Activated CD4-positive, CD25-positive, alpha-beta regulatory T cell treated with anti-CD3 and anti-CD28 coated beads, Interleukin-2, amount 50 U/mL, for 16 hours (primary cell): ENCODE measurements around the gene SAV1.
"Not testable (repeated sequence)": the region's sequence is repeated elsewhere in the genome, so short reads cannot be mapped to it uniquely, and the experiment has no call there.

Experiments
- DNase-seq: peaks from one replicate; pipeline ENCODE4 v3.0.0-alpha.2; 2020; ENCODE audit warnings: low read depth, low spot score

SAV1 gene

DNA sequence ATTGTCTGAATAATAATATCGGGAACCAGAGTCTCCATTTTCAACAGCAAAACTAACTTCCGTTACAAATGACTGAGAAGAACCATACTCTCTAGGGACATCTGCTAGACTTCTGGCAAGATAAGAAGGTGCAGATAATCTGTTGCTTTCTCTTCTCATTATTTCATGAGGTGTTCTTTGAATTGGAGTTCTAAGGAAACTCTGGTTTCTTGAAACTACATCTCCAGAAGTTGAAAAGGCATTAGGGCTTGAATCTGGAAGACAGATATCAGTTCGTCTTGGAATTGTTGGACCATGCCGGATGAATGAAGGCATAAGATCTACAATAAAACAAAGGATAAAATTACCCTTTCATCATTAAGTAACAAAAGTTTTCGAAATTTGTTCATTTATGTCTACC lies 2.8 kb downstream of the SAV1 start:
- DNase-seq: not testable (repeated sequence)

DNA sequence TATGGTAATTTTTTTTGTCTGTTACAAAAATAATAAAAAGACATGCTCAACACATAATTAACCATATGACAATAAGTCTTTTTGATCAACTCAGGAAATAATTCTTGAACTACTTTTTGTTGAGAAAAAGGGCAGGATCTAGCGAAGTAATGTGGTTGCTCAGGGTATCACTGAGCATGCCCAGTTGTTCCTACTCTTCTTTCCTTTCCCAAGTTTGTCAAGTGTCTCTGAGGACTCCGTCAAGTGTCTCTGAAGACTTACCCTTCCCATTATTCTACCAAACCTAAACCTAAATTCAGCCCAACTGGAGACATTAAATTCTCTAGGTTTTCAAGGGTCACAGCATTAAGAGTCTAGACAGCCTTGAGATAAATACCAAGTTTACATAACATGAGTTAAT lies 3.5 kb downstream of the SAV1 start:
- not testable (repeated sequence) for DNase-seq

GRCh38 chr14:50659327-50659974 lies 8.7 kb downstream of the SAV1 start:
- DNase-seq: no peak

GRCh38 chr14:50658203-50658602 lies 9.9 kb downstream of the SAV1 start:
- no peak for DNase-seq

GRCh38 chr14:50657753-50658152 lies 10.4 kb downstream of the SAV1 start:
- no peak for DNase-seq

- DNase-seq: no peak
Measured at GRCh38 chr14:50656776-50657175, 11.3 kb downstream of the SAV1 start.

DNA sequence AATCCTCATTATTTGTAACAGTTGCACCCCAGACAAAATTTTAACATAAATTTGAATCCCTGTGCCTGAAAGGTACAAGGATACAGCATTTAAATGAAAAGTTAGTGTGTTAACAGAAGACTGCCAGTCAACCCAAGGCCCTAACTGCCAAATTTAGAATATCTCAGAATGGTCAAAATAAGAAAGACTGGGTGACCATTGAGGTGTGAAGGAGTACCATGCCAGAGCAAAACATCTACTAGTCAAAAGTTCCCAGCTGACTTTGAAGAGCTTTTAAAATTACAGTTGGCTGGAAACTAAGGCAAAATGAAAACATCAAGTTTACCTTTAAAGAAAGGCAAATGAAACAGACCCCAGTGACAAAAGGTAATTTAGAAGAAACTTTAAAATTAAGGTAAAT lies 18.4 kb downstream of the SAV1 start:
- no peak for DNase-seq

GRCh38 chr14:50647753-50648152 lies 20.4 kb downstream of the SAV1 start:
- DNase-seq: no peak

GRCh38 chr14:50647282-50647681 lies 20.8 kb downstream of the SAV1 start:
- DNase-seq: no peak

- DNase-seq: no peak
Measured at GRCh38 chr14:50635141-50635540, 33.0 kb downstream of the SAV1 start.

GRCh38 chr14:50633954-50634353 lies 34.2 kb downstream of the SAV1 start:
- no peak for DNase-seq

GRCh38 chr14:50631408-50631821 lies 36.7 kb downstream of the SAV1 start:
- no peak for DNase-seq

GRCh38 chr14:50624947-50625346 lies 43.2 kb downstream of the SAV1 start:
- not testable (repeated sequence) for DNase-seq

DNA sequence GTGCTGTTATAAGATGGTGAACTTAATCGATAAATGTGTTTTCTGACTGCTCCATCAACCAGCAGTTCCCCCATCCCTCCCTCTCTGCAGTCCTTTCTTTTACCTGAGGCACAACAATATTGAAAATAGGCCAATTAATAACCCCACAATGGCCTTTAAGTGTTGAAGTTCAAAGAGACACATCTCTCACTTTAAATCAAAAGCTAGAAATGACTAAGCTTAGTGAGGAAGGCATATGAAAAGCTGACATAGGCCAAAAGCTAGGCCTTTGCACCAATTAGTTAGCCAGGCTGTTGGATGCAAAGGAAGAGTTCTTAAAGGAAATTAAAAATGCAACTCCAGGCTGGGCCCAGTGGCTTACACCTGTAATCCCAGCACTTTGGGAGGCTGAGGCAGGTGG lies 43.7 kb downstream of the SAV1 start:
- DNase-seq: no peak

DNA sequence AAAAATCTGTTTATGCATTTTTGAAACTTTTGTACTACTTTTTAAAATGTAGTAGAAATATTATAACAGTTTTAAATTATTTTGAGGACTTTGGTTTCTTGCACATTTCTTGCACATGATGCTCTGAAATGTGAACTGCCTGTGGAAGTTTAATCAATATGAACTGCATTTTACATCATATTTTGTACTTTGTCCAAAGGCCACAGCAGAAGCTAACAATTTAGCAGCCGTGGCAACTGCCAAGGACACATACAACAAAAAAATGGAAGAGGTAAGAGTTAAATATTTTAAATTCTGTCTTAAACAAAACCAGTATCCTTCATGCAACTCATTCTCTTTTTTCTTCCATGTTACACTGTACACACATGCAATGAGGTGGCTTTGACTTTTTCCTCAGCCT lies 45.1 kb downstream of the SAV1 start:
- no peak for DNase-seq

- DNase-seq: no peak
Measured at GRCh38 chr14:50620341-50620740, 47.8 kb downstream of the SAV1 start.

DNA sequence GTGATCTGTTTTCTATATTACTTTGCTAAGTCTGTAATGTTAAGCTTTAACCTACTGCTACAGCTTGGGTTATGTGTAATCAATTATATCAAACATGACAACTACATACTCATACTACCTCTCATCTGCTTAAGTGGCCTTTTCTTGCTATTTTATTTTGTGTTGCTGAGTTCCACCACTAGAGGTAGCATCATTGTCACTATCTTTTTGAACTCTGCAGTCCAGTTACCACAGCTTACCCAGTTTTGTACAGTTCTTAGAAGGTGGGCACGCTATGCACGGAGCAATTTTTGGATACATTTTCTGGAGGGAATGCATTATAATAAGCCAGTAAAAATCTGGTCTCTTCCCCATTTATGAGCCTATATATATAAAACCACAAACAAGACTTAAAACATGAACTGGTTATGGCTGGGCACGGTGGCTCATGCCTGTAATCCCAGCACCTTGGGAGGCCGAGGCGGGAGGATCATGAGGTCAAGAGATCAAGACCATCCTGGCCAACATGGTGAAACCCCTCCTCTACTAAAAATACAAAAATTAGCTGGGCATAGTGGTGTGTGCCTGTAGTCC lies 48.5 kb downstream of the SAV1 start:
- no peak for DNase-seq

- DNase-seq: no peak
Measured at GRCh38 chr14:50616275-50616674, 51.8 kb downstream of the SAV1 start.

- DNase-seq: no peak
Measured at GRCh38 chr14:50615552-50615951, 52.6 kb downstream of the SAV1 start.

DNA sequence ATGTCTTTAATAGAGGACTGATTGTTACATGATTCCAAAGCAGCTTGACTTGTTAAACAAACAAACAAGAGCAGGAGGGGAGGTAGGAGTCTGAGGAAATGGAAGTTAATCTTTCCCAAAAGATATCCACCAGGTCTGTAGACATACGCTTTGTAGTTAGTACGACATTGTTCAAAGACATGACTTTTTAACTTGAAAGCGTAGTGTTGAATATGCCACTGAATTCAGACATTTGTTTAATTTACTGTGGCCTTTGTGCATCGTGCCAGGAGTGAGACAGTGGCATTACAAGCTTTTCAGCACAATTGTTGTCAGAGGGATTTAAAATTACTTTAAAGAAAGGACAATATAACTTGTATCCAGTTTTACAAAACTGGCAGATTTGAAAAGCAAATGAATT lies 53.0 kb downstream of the SAV1 start:
- no peak for DNase-seq

- no peak for DNase-seq
Measured at GRCh38 chr14:50612806-50613205, 55.3 kb downstream of the SAV1 start.

DNA sequence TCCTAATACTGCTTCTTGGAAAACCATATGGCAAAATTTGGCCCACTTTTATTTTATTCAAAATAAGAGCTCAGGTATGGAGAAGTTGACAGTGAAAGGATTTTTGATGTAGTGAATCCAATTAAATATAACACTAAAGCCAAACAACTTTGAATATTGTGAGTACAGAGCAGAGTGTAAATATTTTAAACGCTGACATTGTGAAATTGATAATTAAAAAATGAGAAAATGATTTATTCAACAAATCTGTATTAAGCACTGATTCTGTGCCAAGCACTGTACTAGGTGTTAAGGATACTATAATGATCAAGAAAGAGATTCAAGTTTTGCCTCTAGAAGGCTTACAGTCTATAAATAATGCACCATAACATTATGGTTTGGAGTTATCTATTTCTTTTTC lies 57.6 kb downstream of the SAV1 start:
- DNase-seq: no peak

GRCh38 chr14:50608302-50608851 lies 59.7 kb downstream of the SAV1 start:
- no peak for DNase-seq

- no peak for DNase-seq
Measured at GRCh38 chr14:50607761-50608160, 60.3 kb downstream of the SAV1 start.
